GM18907 (cell line): ENCODE measurements around the gene KANK4.

Source experiments
- ATAC-seq: cut with Tn5 transposase; IDR thresholded peaks from one replicate; pipeline ENCODE4 v1.9.1; 2021; ENCODE audit warnings: mild to moderate bottlenecking, moderate library complexity; ENCODE audit not compliant: unreplicated experiment

KANK4 gene

GRCh38 chr1:62213075-62213914 lies 105.9 kb downstream of the KANK4 start:
- ATAC-seq: no peak

GRCh38 chr1:62212411-62212810 lies 106.8 kb downstream of the KANK4 start:
- ATAC-seq: no peak

DNA sequence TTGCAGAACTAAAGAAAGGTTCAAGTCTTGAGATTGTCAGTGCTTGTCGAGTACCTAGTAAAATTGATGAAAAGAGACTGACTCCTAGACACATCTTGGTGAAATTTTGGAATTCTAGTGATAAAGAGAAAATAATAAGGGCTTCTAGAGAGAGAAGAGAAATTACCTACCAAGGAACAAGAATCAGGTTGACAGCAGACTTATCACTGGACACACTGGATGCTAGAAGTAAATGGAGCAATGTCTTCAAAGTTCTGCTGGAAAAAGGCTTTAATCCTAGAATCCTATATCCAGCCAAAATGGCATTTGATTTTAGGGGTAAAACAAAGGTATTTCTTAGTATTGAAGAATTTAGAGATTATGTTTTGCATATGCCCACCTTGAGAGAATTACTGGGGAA lies 108.3 kb downstream of the KANK4 start:
- ATAC-seq: no peak

- no peak for ATAC-seq
Observed at GRCh38 chr1:62209931-62210595, 109.2 kb downstream of the KANK4 start.

DNA sequence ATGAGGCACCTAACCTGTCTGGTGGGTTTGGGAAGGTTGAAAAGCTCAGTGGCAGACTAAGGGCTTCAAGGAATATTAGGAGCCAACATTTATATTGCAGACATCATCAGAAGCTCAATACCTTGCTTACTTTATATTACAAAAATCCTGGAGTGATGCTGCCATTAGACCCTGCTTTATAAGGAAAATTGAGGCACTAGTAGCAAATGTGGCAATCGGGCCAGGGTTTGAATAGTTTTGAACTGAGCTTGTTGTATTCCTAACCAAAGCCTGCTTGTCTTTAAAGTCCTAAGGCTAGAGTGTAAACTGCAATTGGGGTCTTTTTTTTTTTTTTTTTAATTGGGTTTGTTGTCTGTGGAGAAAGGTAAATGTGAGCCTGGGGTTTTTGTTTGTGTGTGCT lies 110.3 kb downstream of the KANK4 start:
- ATAC-seq: no peak

DNA sequence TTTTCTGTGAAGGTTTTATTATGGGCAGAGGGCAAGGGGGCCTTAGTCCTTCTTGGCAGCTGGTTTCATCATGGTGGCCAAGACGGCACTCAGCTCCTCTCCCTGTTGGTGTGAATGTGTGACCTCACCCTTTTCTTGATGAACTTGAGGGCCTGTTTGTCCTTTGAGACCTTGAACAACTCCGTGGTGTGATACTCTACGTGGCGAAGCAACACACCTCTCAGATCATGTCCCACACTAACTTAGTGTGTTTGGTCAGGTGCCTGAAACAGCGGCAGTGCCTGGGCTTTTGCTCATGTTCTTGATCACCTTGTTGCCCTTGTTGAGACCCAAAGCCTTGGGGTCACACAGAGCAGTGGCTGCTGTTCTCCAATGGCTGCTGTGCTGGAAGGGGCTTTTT lies 111.1 kb downstream of the KANK4 start:
- ATAC-seq: no peak

GRCh38 chr1:62207187-62207586 lies 112.0 kb downstream of the KANK4 start:
- ATAC-seq: no peak

DNA sequence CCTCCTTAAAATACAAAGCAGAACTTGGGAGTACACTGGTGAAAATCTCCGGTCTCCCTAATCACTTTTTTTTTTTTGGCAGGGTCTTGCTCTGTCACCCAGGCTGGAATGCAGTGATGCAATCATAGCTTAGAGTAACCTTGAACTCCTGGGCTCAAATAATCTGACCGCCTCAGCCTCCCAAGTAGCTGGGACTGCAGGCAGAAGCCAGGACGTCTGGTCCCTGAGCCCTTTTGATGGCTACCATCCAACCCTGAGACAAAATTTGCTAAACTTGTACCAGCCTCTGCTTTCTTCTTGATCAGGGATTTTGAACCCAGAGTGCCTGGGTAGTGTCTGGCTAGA lies 120.5 kb downstream of the KANK4 start:
- no peak for ATAC-seq

GRCh38 chr1:62198069-62198780 lies 121.0 kb downstream of the KANK4 start:
- ATAC-seq: no peak

- no peak for ATAC-seq
Observed at GRCh38 chr1:62196086-62196690, 123.0 kb downstream of the KANK4 start.

DNA sequence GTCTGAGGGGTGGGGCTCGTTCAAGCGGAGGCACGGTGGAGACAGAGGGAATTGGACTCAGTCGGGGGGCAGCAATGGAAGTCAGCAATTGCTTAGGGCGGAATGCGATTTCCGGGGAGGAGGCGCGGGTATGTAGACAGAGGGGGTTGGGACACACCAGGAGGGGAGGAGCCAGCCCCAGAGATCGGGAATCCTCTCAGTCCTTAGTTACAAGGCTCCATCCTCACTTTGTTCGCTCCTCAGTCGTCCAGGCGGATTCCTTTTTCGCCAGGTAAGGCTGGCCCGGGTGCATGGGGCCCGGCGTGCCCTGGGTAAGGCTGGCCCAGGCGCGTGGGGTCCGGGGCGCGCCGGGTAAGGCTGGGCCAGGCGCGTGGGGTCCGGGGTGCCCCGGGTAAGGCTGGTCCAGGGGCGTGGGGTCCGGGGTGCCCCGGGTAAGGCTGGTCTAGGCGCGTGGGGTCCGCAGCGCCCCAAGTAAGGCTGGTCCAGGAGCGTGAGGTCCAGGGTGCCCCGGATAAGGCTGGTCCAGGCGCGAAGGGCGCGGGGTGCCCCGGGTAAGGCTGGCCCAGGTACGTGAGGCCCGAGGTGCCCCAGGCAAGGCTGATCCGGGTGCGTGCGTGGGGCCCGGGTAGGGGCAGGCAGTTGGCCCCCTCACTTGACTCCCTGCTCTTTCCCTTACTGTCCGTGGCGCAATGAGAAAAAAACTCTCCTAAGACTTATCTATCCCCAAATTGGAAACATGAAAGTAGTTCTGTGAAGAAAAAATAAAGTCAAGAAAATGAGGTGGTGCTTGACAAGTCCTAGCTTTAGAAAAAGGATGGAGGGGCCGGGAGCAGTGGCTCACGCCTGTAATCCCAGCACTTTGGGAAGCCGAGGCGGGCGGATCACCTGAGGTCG lies 124.3 kb downstream of the KANK4 start, which contains the start of gene L1TD1:
Gene L1TD1, plus strand, starts transcription at position 199 of the 894 bp plus-strand sequence. CDS start 11,780 bp downstream, outside the sequence.
- no peak for ATAC-seq

- ATAC-seq: no peak
Observed at GRCh38 chr1:62188111-62188510, 131.1 kb downstream of the KANK4 start.

- ATAC-seq: no peak
Observed at GRCh38 chr1:62187548-62187947, 131.7 kb downstream of the KANK4 start.
